Sciatic nerve (tissue), 2 donors: ENCODE results near the gene MYOC. TPM values are rescaled to one million over a fixed set of nuclear protein-coding genes. Genes with fewer than 3 reads are reported as not detected.
A peak's percentile ranks its signal among the peaks of the same experiment; 100 is the strongest.

ENCODE experiments used
- ATAC-seq: fragments of 200-7000 bp; cut with Tn5 transposase; one replicate; pipeline ENCODE4 v1.9.1; 2020; ENCODE audit warnings: mild to moderate bottlenecking, moderate library complexity
- DNase-seq: peaks from one replicate; pipeline ENCODE4 v3.0.0-alpha.2; 2020; ENCODE audit warnings: low spot score
- intact Hi-C: fragments of 100-400 bp; cut with DNase I; formaldehyde crosslinking; loops from one replicate; pipeline ENCODE4 v1.14.2; 2022
- total RNA-seq: library from RNA; stranded (reverse); fragmentation: NEBNext Ultra II Directional; extraction: Animal tissue kit (Norgen Biotek cat#: 25700); gene quantifications from one replicate; pipeline ENCODE4 v1.2.1, GENCODE V29; 2021
- donor health status: DM: no; HTN: no; CAD: no.
- donor health status: DM: no; HTN: no; CAD: no.

The MYOC gene
- total RNA-seq, 1 donor from 2014 or later, result 117 TPM

DNA sequence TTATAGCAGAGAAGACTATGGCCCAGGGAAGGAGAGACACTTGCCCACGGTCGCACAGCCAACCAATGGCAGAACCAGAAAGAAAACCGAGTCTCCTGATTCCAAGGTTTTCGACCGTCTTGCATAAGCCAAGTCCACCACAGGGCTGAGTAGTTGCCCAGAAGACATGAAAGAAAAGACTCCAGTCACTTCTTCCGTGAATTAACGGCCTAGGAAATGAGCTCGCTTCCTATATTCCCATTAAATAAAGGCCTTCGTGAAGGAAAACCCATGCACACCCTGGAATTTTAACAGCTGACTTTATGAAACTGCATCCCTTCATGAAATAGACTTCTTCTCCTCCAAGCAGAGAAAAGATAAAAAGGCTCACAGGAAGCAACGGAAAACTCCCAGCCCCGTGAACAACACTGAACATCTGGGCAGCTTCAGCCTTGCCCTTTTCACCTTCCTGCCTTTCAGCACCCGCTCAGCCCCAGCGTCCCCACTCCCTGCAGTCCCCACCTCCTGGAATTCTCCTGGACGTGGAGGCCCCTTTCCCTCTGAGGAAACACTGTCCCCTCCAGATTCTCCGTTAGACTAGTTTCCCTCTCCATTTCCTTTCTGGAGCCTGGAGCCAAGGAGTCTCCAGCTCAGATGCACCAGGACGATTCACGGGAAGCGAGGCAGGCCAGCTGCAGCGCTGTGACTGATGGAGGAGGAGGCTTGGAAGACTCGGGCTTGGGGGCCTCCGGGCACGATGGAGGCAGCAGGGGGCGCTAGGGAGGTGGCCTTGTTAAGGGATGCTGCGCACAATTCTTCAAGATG lies 2.7 kb upstream of the MYOC start:
- DNase-seq, result peak; percentile 89
- intact Hi-C loops, result no loop called here
- peak; percentile 72 for ATAC-seq

- intact Hi-C loops, result no loop called here
- DNase-seq (peak; percentile 66), ATAC-seq (peak; percentile 76)
Measured at GRCh38 chr1:171654201-171654941, 1.9 kb upstream of the MYOC start.

- ATAC-seq, result no peak
- intact Hi-C loops, result loop anchor here (2.0 kb wide), 1 partner anchor 75 kb away; no protein-coding TSS in a partner anchor
- no peak for DNase-seq
Measured at GRCh38 chr1:171653796-171654195, 1.3 kb upstream of the MYOC start.

DNA sequence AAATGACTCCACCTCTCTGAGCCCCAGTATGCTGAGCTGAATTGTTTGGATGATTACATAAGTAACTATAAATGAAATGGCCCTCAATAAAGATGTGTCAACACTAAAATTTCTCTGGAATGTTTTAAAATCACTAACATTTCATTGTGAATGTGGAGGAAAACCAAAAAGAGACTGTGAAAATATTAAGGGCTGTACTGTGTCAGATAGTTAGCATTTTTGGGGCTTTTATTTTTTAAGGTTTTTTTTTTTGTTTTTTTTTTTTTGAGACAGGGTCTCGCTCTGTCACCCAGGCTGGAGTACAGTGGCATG lies 6.3 kb downstream of the MYOC start:
- ATAC-seq (no peak), DNase-seq (no peak)
- intact Hi-C loops, result loop anchor here (10.0 kb wide), 1 partner anchor 69 kb away; no protein-coding TSS in a partner anchor

- intact Hi-C loops, result loop anchor here (10.0 kb wide), 1 partner anchor 69 kb away; no protein-coding TSS in a partner anchor
- DNase-seq (peak; percentile 74), ATAC-seq (peak; percentile 87)
Measured at GRCh38 chr1:171645553-171646248, 6.8 kb downstream of the MYOC start.

GRCh38 chr1:171644805-171645483 lies 7.5 kb downstream of the MYOC start:
- ATAC-seq (peak; percentile 83), DNase-seq (peak; percentile 89)
- intact Hi-C loops, result loop anchor here (10.0 kb wide), 1 partner anchor 70 kb away; no protein-coding TSS in a partner anchor

- DNase-seq, result no peak
- intact Hi-C loops, result loop anchor here (10.0 kb wide), 1 partner anchor 72 kb away; no protein-coding TSS in a partner anchor
- no peak for ATAC-seq
Measured at GRCh38 chr1:171643156-171643555, 9.3 kb downstream of the MYOC start.

DNA sequence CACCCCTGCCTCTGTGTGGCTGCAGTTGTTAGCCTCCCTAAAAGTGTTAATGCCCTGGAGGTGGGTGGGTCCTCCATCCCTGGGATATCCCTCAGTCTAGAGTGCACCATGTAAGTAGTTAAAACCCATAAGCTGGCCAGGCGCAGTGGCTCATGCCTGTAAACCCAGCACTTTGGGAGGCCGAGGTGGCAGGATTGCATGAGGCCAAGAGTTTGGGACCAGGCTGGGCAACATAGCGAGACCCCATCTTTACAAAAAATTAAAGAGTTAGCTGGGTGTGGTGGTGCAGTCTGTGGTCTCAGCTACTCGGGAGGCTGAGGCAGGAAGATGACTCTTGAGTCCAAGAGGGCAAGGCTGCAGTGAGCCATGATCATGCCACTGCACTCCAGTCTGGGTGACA lies 10.3 kb downstream of the MYOC start:
- DNase-seq (no peak), ATAC-seq (no peak)
- intact Hi-C loops, result loop anchor here (10.0 kb wide), 1 partner anchor 73 kb away; no protein-coding TSS in a partner anchor

- intact Hi-C loops, result loop anchor here (10.0 kb wide), 1 partner anchor 74 kb away; no protein-coding TSS in a partner anchor
- no peak for DNase-seq
- ATAC-seq, result no peak
Measured at GRCh38 chr1:171641076-171641864, 11.2 kb downstream of the MYOC start.

GRCh38 chr1:171640225-171640624 lies 12.3 kb downstream of the MYOC start:
- DNase-seq (no peak), ATAC-seq (no peak)
- intact Hi-C loops, result loop anchor here (10.0 kb wide), 1 partner anchor 75 kb away; no protein-coding TSS in a partner anchor

DNA sequence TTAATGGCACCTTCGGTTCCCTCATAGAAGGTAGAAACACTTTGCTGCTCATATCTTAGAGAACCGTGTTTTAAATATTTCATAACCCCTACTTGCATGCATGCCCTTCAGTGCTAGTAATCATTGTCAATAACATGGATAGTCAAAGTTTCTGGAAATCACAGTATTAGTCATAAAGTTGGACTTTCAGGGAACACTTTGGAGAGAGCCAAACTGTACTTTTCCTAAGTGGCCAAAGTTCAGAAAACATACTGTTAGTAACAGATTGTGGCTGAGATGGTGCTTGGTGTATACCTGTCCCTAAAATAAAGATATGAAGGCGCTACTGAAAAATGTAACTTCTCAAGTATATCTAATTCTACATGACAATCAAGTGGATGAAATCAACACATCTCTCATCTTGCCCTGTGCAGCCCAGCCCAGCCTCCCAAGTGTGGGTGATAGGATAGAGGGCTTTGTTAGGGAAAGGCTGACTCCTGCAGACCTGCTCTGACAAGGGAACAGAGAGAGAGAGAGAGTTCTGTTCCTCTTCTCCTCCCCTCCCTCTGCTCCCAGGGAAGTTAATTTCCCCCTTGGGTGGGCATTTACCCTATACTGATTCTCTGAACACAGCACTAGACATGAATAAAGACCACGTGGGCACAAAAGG lies 14.4 kb downstream of the MYOC start:
- DNase-seq, result no peak
- ATAC-seq, result no peak
- intact Hi-C loops, result no loop called here

DNA sequence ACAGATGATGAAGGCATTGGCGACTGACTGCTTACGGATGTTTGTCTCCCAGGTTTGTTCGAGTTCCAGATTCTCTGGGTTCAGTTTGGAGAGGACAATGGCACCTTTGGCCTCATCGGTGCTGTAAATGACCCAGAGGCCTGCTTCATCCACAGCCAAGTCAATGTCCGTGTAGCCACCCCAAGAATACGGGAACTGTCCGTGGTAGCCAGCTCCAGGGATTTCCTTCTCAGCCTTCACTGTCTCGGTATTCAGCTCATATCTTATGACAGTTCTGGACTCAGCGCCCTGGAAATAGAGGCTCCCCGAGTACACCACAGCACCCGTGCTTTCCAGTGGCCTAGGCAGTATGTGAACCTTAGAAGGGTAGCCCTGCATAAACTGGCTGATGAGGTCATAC lies 16.3 kb downstream of the MYOC start:
- DNase-seq, result no peak
- intact Hi-C loops, result no loop called here
- no peak for ATAC-seq

DNA sequence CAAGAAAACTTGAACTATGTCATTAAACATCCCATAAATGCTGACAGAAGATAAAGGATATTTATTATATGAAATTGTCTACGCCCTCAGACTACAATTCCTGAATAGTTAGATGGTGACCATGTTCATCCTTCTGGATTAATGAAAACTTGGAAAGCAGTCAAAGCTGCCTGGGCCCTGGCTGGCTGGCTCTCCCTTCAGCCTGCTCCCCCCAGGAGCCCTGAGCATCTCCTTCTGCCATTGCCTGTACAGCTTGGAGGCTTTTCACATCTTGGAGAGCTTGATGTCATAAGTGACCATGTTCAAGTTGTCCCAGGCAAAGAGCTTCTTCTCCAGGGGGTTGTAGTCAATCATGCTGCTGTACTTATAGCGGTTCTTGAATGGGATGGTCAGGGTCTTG lies 16.8 kb downstream of the MYOC start:
- no peak for ATAC-seq
- DNase-seq, result no peak
- intact Hi-C loops, result no loop called here

DNA sequence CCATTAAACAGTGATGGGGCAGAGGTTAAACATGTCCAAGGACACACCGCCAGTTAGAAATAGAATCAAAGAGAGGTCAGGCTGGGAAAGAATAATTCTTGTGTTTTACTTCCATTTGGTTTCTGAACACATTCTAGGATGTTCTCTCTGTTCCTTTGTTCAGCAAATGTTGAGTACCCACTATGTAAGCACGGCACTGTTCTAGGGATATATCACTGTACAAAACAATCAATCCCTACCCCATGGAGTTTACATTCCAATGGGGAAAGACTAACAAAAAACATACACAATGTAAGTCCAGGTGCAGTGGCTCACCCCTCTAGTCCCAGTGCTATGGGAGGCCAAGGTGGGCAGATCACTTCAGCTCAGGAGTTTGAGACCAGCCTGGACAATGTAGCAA lies 24.3 kb downstream of the MYOC start:
- no peak for ATAC-seq
- intact Hi-C loops, result no loop called here

GRCh38 chr1:171627020-171627419 lies 25.5 kb downstream of the MYOC start:
- DNase-seq (no peak), ATAC-seq (no peak)
- intact Hi-C loops, result no loop called here

More for the DNA sequence above, 24.3 kb downstream of the MYOC start:
- no peak for DNase-seq

DNA sequence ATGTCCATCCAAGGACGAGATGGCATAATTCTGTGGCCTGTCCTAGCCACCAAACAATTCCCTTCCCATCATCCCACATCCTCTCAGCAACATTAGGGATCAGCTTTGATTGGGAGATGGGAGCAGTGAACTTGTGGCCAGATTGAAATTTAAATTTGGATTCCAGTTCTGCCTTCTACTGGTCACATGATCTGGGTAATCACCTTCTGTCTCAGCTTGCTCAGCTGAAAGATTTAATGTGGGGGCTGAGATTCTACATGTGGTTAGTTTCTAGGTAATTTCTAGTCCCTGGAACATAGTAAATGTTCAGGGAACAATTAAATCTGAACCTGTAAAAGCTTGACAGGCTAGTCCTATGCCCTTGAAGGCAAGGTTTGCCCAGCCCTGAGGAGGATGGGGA lies 27.3 kb downstream of the MYOC start:
- intact Hi-C loops, result no loop called here
- DNase-seq (no peak), ATAC-seq (no peak)

DNA sequence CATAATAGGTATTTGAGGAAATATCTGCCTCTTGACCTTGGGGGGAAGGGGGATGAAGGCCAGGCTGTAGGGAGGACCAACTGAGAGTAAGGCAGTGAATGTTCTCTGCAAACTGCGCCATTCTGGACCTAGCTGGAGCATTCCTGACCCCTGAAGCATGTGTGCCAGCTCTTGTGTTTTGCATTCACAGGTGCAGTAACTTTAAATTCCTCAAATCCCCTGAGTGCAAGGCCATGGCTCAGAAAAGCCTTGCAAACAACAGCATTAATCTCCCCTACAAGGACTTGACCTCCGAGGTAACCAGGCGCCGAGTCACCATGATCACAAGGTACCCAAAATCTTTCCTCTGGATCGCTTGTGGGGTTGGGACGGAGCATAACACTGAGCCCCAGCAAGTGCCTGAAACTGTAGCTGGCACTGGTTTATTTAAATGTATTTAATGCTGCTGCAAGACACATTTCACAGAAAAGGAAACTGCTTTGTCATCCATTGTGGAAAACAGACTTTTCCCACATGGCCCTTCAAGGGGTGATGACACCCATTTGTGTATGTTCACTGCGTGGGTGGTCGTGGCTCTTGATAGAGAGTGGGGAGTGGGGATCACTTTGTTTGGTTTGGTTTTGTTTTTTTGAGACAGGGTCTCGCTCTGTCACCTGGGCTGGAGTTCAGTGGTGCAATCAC lies 28.7 kb downstream of the MYOC start:
- no peak for DNase-seq
- no peak for ATAC-seq
- intact Hi-C loops, result no loop called here
